Uterus (tissue), 4 donors: Measurements from ENCODE around the gene CNPY1. TPM values are rescaled to one million over a fixed set of nuclear protein-coding genes. Genes with fewer than 3 reads are reported as not detected.

Experiments
- DNase-seq, 2 donors: peaks; one replicate each; pipeline ENCODE4 v3.0.0-alpha.2; 2019 to 2020
- H3K27ac ChIP-seq, 2 donors: fragments of 200-600 bp; sonication (generic); 1 replicate in 1 of 2; 2 replicates in 1 of 2; pipeline ENCODE4 v1.5.1; 2016 to 2018
- H3K27me3 ChIP-seq, 2 donors: fragments of 200-600 bp; sonication (generic); one replicate each; pipeline ENCODE4 v1.5.1; 2018 to 2019; ENCODE audit warnings: control low read depth in 1 of 2
- H3K36me3 ChIP-seq, 2 donors: fragments of 200-600 bp; sonication (generic); one replicate each; pipeline ENCODE4 v1.5.1; 2019; ENCODE audit warnings: control low read depth in 1 of 2
- H3K4me1 ChIP-seq, 2 donors: fragments of 200-600 bp; sonication (generic); one replicate each; pipeline ENCODE4 v1.5.1; 2018 to 2019; ENCODE audit warnings: control low read depth in 1 of 2
- H3K4me3 ChIP-seq, 2 donors: fragments of 200-600 bp; sonication (generic); 1 replicate in 1 of 2; 2 replicates in 1 of 2; pipeline ENCODE4 v1.5.1; 2018 to 2019; ENCODE audit warnings: mild to moderate bottlenecking in 1 of 2
- H3K9me3 ChIP-seq, 2 donors: fragments of 200-600 bp; sonication (generic); one replicate each; pipeline ENCODE4 v1.5.1; 2019; ENCODE audit warnings: control low read depth in 1 of 2
- POLR2A ChIP-seq, 2 donors: fragments of 450-650 bp; IDR thresholded peaks; one replicate each; pipeline ENCODE4 v1.6.1; 2016; ENCODE audit warnings: antibody characterized with exemption in 2 of 2, mild to moderate bottlenecking in 1 of 2, moderate library complexity in 1 of 2
- intact Hi-C: fragments of 100-400 bp; cut with DNase I; formaldehyde crosslinking; loops from one replicate; pipeline ENCODE4 v1.15.1; 2023; ENCODE audit warnings: low total_unique reads
- total RNA-seq, 4 donors: library from RNA; depleted of rRNA in 3 of 4; stranded (reverse); fragments of >200 nt in 3 of 4; gene quantifications; one replicate each; pipeline versions ENCODE4 v1.1.0 to v1.2.4, GENCODE V29; 2014 to 2023
- TF ChIP-seq, protein P1 (sequence below), 4 experiments: fragments of 200-600 bp in 2 of 4; fragments of 450-650 bp in 2 of 4; sonication (generic) in 2 of 4; IDR thresholded peaks; one replicate each; pipeline ENCODE4 v1.5.1; 2016 to 2019; ENCODE audit warnings: antibody characterized with exemption in 4 of 4, mild to moderate bottlenecking in 2 of 4, moderate library complexity in 1 of 4
- donor health status: DM: yes; HTN: yes; CAD: no.

Gene CNPY1
- total RNA-seq, 4 donors from 2014 or later = not detected

DNA sequence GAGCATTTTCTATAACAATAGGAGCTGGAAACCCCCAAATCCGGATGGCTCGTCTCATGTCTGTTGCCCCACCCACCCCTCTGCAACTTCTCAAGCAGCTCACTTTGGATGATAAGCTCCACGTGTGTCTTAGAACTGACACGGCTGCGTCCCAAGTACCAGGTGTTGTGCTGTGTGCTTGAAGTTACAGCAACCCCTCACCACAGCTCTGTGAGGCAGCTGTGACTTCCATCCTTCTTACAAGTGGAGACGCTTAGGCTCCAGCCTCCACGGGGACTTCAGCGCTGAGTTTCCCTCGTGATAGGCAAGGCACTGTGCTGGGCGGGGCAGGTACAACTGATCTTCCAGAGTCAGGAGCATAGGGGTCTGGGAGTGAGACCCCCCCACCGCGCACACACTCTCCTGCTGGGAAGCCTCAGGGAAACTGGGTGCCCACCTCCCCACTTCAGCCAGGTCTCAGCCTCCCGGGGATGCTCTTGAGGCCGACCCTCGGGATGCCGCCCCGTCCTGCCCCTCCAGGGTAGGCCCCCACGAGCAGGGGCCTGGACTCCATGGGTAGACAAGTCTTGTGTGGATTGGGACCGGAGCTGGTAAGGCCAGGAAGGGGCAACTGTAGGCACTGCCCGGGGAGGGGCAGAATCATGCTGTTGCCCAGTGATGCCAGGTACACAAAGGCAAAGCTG is 57.1 kb downstream of the CNPY1 start:
- intact Hi-C loops = no loop called here
- Histone ChIP-seq H3K27me3 (no peaks in the 10 kb centered on the region), H3K27ac (no peak overlapping the region), H3K36me3 (no peaks in the 10 kb centered on the region), H3K4me1 (peaks cover 0 to 3% of the 10 kb centered on the region in 2 donors), H3K4me3 (no peak overlapping the region), H3K9me3 (no peaks in the 10 kb centered on the region)
- DNase-seq = no peak
- TF ChIP-seq, protein P1, sequence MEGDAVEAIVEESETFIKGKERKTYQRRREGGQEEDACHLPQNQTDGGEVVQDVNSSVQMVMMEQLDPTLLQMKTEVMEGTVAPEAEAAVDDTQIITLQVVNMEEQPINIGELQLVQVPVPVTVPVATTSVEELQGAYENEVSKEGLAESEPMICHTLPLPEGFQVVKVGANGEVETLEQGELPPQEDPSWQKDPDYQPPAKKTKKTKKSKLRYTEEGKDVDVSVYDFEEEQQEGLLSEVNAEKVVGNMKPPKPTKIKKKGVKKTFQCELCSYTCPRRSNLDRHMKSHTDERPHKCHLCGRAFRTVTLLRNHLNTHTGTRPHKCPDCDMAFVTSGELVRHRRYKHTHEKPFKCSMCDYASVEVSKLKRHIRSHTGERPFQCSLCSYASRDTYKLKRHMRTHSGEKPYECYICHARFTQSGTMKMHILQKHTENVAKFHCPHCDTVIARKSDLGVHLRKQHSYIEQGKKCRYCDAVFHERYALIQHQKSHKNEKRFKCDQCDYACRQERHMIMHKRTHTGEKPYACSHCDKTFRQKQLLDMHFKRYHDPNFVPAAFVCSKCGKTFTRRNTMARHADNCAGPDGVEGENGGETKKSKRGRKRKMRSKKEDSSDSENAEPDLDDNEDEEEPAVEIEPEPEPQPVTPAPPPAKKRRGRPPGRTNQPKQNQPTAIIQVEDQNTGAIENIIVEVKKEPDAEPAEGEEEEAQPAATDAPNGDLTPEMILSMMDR (IDR thresholded peaks at IDR 0.05) = no peak
- TF ChIP-seq POLR2A (IDR thresholded peaks at IDR 0.05) = no peak

DNA sequence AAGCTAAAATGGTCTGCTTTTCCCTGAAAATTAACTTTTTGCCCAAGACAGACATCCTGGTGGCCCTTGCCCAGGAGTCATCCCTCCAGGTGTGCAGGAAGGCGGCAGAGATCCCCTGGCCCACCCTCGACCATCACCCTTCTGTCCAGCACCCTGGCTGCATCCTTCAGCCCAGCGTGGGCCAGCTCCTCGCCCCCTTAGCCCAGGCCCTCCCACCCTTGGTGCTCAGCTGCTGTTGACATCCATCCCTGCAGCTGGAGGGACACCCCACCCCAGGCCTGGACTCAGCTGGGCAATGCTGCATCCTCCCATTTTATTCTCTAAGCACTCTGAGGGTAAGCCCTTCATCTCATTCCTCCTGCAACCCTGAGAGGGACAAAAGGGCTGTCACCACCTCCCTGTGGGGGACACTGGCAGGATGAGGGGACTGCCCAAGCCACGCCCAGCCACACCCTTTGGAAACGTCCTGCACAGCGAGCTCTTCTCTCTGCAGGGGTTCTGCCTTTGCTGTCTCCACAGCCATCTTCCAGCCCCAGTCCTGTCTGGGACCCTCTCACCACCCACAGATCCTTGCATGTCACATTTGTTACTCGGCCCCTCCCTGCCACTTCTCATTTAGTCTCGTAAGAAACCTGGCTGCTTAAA is 57.8 kb downstream of the CNPY1 start:
- intact Hi-C loops = no loop called here
- no peaks in the 10 kb centered on the region for H3K27me3 ChIP-seq
- DNase-seq = no peak
- TF ChIP-seq, protein P1 (IDR thresholded peaks at IDR 0.05) = no peak
- TF ChIP-seq POLR2A (IDR thresholded peaks at IDR 0.05) = no peak
- no peaks in the 10 kb centered on the region for H3K36me3 ChIP-seq
- no peaks in the 10 kb centered on the region for H3K9me3 ChIP-seq
- peaks cover 0 to 3% of the 10 kb centered on the region in 2 donors for H3K4me1 ChIP-seq
- no peak overlapping the region for H3K4me3 ChIP-seq
- H3K27ac ChIP-seq = no peak overlapping the region

DNA sequence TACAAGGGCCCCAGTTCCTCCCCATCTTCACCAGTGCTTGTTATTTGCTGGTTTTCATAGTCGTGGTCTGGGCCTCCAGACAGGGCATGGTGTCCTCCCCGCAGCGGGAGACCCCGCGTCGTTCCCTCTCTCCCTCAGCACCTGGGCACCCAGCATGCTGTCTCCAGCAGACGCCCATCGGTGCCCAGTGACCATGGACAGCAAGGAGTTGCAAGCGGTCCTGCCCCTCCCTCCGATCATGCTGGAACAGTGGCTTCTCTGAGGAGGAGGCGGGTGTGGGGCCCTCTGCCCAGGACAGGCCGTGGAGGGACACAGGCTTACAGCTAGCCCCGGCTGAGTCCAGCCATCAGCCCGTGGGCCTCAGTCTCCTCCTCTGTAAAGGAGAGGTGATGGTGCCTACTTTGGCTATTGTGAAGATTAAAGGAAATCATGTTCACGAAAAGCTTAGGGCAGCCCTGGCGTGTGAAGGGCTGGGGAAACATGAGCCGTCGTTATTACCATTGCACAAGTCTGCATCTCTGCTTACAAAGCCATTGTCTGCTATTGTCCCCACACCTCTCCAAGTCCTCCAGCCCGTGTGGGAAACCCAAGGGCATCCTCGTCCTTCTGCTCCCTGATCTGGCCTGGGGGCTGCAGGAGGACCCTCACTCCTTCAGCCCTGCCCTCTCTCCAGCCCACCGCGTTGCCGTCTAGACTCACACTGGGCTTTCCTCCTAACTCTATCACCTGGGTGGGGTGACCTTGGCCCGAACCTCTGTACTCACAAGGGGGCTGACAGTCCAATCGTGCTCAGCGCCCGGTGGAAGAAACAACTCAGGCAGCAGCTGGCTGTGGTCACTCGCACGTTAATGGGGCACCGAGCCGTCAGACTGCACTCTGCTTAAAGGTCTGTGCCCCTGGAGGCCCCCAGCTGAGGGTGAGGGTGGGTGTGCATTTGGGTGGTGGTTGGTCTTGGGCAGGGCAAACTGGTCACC is 58.6 kb downstream of the CNPY1 start:
- peaks cover 0 to 7% of the 10 kb centered on the region in 2 donors for H3K27me3 ChIP-seq

DNA sequence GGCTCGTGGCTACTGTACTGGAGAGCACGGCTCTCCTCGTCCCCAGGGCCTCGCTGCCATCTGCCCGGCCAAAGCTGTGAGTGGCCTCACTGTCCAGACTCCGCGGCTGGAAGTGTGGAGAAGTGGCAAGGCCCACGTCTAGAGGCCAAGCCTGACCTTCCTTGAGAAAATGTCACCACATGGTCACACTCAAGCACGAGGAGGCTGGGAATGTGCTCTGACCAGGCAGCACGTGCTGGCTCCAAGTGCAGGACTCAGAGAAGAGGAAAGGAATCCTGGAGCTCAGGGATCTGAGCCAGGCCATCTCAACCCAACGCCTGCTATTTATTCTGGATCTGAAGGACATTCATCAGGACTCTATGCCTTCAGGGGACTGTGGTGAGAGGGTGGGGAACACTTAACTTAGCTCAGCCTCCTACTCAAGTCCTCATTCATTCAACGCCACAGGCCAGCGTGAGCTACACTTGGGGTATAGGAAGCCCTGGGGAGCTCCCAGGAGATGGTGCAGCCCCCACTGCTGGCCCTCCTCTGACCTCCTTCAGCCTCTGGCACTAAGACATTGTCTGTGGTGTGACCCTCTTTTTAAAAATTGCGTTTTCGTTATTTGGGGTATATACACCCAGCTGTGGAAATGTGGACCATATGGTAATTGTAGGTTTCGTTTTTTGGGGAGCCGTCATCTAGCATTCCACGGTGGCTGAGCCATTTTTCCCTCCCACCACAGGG is 59.4 kb downstream of the CNPY1 start:
- H3K4me1 ChIP-seq = peaks cover 0 to 3% of the 10 kb centered on the region in 2 donors
- TF ChIP-seq, protein P1 (IDR thresholded peaks at IDR 0.05) = no peak
- TF ChIP-seq POLR2A (IDR thresholded peaks at IDR 0.05) = no peak
- no peaks in the 10 kb centered on the region for H3K36me3 ChIP-seq
- H3K4me3 ChIP-seq = no peak overlapping the region
- intact Hi-C loops = no loop called here
- H3K27ac ChIP-seq = no peak overlapping the region
- no peak for DNase-seq
- H3K9me3 ChIP-seq = no peaks in the 10 kb centered on the region
- peaks cover 0 to 7% of the 10 kb centered on the region in 2 donors for H3K27me3 ChIP-seq

More for the DNA sequence above, 58.6 kb downstream of the CNPY1 start:
- TF ChIP-seq, protein P1 (IDR thresholded peaks at IDR 0.05) = no peak
- TF ChIP-seq POLR2A (IDR thresholded peaks at IDR 0.05) = no peak
- no peak for DNase-seq
- no peak overlapping the region for H3K4me3 ChIP-seq
- no peaks in the 10 kb centered on the region for H3K9me3 ChIP-seq
- no peaks in the 10 kb centered on the region for H3K36me3 ChIP-seq
- intact Hi-C loops = no loop called here
- no peak overlapping the region for H3K27ac ChIP-seq
- peaks cover 0 to 3% of the 10 kb centered on the region in 2 donors for H3K4me1 ChIP-seq
